Effector memory CD8-positive, alpha-beta T cell (primary cell): ENCODE data around the gene RNASEH2A.
"Not testable (repeated sequence)": the region's sequence is repeated elsewhere in the genome, so short reads cannot be mapped to it uniquely, and the experiment has no call there.

Experiments used
- ATAC-seq: fragments of 150-1000 bp; cut with Tn5 transposase; replicated peaks from 2 replicates; pipeline ENCODE4 v1.10.0; 2021; ENCODE audit warnings: mild to moderate bottlenecking, moderate library complexity
- DNase-seq, 3 experiments: peaks; one replicate each; pipeline ENCODE4 v3.0.0; 2021
- H3K27ac Mint-ChIP-seq, 2 donors: one replicate each; pipeline ENCODE4 v1.8.0; 2022; ENCODE audit warnings: mild to moderate bottlenecking in 2 of 2, mixed read lengths in 2 of 2, moderate library complexity in 2 of 2
- H3K27me3 Mint-ChIP-seq, 2 donors: one replicate each; pipeline ENCODE4 v1.8.0; 2022; ENCODE audit warnings: mixed read lengths in 2 of 2
- H3K36me3 Mint-ChIP-seq: one replicate; pipeline ENCODE4 v1.8.0; 2022; ENCODE audit warnings: mild to moderate bottlenecking, moderate library complexity, mixed read lengths; ENCODE audit not compliant: insufficient read depth
- H3K4me1 Mint-ChIP-seq, 2 donors: one replicate each; pipeline ENCODE4 v1.8.0; 2022; ENCODE audit warnings: low read depth in 2 of 2, mixed read lengths in 2 of 2
- H3K4me3 Mint-ChIP-seq, 2 donors: one replicate each; pipeline ENCODE4 v1.8.0; 2022; ENCODE audit warnings: mild to moderate bottlenecking in 2 of 2, mixed read lengths in 2 of 2, moderate library complexity in 2 of 2
- H3K9me3 Mint-ChIP-seq, 2 donors: one replicate each; pipeline ENCODE4 v1.8.0; 2022; ENCODE audit warnings: mixed read lengths in 2 of 2

RNASEH2A gene

GRCh38 chr19:12802267-12803106 is 3.9 kb upstream of the RNASEH2A start:
- peaks cover 25 to 32% of the 10 kb centered on the region in 2 donors for H3K4me1 Mint-ChIP-seq
- peak overlapping the region; percentile 83 to 85 for H3K4me3 Mint-ChIP-seq
- H3K36me3 Mint-ChIP-seq = peaks cover 35% of the 10 kb centered on the region
- no peak overlapping the region for H3K27ac Mint-ChIP-seq
- DNase-seq (no peak), ATAC-seq (no peak)
- no peaks in the 10 kb centered on the region for H3K27me3 Mint-ChIP-seq
- no peaks in the 10 kb centered on the region for H3K9me3 Mint-ChIP-seq

DNA sequence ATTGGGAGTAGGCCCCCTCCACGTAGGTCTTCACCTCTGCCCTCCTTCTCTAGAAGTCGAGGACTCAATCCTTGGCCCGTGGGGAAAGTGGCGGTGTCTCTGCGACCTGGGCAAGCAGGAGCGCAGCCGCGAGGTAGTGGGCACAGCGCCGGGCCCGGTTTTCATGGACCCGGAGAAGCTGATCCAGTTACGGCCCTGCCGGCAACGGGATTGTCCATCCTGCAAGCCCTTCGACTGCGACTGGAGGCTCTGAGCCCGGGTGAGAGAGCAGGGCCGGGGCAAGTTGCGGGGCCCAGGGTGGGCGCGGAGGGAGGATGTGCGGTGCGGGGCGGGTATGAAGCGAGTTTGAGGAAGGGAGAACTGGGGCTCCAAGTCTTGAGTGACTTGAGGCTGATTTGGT is 2.3 kb upstream of the RNASEH2A start:
- peaks cover 29 to 33% of the 10 kb centered on the region in 2 donors for H3K4me1 Mint-ChIP-seq
- peaks cover 28% of the 10 kb centered on the region for H3K36me3 Mint-ChIP-seq
- ATAC-seq (no peak), DNase-seq (no peak)
- H3K27me3 Mint-ChIP-seq = no peaks in the 10 kb centered on the region
- peak overlapping the region in 1 of 2 donors; percentile 17 for H3K4me3 Mint-ChIP-seq
- H3K9me3 Mint-ChIP-seq = no peaks in the 10 kb centered on the region
- H3K27ac Mint-ChIP-seq = no peak overlapping the region

GRCh38 chr19:12815088-12815487 is 8.7 kb downstream of the RNASEH2A start:
- ATAC-seq = no peak

GRCh38 chr19:12817188-12817587 is 10.8 kb downstream of the RNASEH2A start:
- H3K36me3 Mint-ChIP-seq = peaks cover 12% of the 10 kb centered on the region
- not testable (repeated sequence) for H3K4me3 Mint-ChIP-seq, H3K27me3 Mint-ChIP-seq, H3K9me3 Mint-ChIP-seq, H3K27ac Mint-ChIP-seq, ATAC-seq, DNase-seq, H3K4me1 Mint-ChIP-seq

More at GRCh38 chr19:12815088-12815487, 8.7 kb downstream of the RNASEH2A start:
- DNase-seq = no peak
- Mint-ChIP-seq H3K9me3 (no peaks in the 10 kb centered on the region), H3K4me3 (no peak overlapping the region), H3K4me1 (no peaks in the 10 kb centered on the region), H3K27me3 (no peaks in the 10 kb centered on the region), H3K27ac (no peak overlapping the region), H3K36me3 (peaks cover 19% of the 10 kb centered on the region)

DNA sequence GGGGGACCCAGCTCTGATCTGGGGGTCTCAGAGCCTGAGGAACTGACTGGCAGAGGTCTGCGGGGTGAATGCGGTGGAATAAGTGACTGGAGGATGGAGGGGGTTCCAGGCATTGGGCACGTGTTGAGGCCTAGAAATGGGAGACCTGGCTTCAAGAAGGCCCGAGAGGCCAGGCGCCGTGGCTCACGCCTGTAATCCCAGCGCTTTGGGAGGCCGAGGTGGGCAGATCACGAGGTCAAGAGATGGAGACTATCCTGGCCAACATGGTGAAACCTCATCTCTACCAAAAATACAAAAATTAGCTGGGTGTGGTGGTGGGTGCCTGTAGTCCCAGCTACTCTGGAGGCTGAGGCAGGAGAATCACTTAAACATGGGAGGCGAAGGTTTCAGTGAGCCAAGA is 11.4 kb downstream of the RNASEH2A start:
- not testable (repeated sequence) for H3K9me3 Mint-ChIP-seq, H3K4me3 Mint-ChIP-seq, DNase-seq, H3K4me1 Mint-ChIP-seq, H3K27me3 Mint-ChIP-seq, H3K36me3 Mint-ChIP-seq, ATAC-seq
- peak overlapping the region in 1 of 2 donors; percentile 26 for H3K27ac Mint-ChIP-seq

DNA sequence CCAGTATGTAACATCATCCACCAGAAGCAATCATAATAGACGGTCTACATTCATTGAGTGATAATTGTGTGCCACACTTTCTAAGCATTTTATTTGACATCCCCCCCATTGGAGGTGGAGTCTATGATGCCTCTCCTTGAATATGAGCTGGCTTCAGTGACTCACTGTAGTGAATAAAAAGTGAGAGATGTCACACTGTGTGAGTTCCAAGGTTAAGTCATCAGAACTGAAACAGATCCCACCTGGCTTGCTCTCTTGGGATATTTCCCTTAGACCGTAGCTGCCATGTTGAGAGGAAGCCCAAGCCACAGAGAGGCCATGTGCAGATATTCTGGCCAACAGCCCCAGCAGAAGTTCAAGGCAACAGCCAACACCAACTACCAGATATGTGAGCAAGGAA is 15.4 kb downstream of the RNASEH2A start:
- DNase-seq (no peak), ATAC-seq (no peak)
- Mint-ChIP-seq H3K27ac (no peak overlapping the region), H3K9me3 (peaks cover 0 to 2% of the 10 kb centered on the region in 2 donors), H3K4me1 (peaks cover 3 to 5% of the 10 kb centered on the region in 2 donors), H3K4me3 (no peak overlapping the region), H3K36me3 (no peaks in the 10 kb centered on the region), H3K27me3 (peaks cover 23 to 32% of the 10 kb centered on the region in 2 donors)

DNA sequence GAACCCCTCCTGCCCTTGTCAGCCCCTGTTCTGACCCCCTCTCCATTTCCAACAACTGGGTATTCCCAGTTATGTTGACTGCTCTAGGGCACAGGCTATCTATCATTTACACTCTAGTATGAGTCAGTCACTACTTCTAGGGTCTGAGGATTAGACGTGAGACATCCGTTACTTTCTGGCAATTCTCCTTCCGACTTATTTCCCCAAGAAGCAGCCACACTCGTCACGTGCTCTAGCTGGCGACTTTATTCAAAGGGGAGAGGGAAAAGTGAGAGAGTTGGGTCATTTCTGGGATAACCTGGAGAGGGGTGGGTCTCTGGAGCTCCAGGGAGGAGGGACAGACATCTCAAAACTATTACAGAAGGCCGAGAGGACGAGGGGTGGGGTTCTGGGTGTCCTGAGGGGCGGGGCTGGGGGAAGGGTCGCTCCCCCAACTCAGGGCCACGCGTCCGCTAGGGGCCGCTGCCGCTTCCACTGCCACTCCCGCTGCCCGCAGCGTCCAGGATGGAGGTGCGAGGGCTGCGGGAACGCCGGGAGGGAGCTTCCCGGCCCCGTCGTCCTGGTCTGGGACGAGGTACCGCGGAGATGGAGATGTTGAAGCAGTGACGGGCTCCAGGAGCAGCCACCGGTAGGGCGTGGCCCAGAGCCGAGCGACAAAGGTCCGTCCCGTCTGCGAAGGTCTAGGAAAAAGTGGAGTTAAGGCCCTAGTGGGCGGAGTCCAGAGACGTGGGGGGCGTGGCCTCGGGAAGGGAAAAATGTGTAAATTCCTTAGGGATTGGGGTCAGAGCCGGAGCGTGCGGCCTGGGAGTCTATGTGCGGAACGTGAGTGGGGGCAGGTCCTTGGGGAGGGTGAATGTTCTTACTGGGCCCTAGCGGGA is 19.1 kb downstream of the RNASEH2A start:
- peaks cover 57 to 69% of the 10 kb centered on the region in 2 donors for H3K27me3 Mint-ChIP-seq
- H3K9me3 Mint-ChIP-seq = peaks cover 0 to 2% of the 10 kb centered on the region in 2 donors
- peak overlapping the region in 1 of 2 donors; percentile 25 for H3K27ac Mint-ChIP-seq
- DNase-seq = no peak
- no peak for ATAC-seq
- peaks cover 3 to 5% of the 10 kb centered on the region in 2 donors for H3K4me1 Mint-ChIP-seq
- H3K4me3 Mint-ChIP-seq = no peak overlapping the region
- no peaks in the 10 kb centered on the region for H3K36me3 Mint-ChIP-seq

DNA sequence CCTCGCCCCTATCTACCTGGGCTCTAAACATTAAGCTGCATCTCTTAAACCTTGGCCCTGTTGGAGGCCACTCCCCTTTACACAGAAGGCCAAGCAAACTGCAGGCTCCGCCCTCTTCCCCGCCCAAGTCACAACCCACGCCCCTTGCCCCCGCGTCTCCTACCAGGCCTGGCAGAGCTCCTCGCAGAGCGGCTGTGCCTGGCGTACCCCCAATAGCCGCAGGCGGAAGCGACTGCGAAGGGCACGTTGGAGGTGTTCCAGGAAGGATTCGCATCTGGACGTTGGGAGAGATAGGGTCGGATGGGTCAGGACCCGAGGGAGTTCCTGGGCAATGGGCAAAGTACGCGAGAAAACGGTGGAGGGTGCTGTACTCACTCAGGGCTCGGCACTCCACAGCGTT is 22.1 kb downstream of the RNASEH2A start:
- Mint-ChIP-seq H3K27me3 (peaks cover 82 to 89% of the 10 kb centered on the region in 2 donors), H3K4me3 (no peak overlapping the region), H3K36me3 (peaks cover 10% of the 10 kb centered on the region), H3K4me1 (peaks cover 15 to 22% of the 10 kb centered on the region in 2 donors), H3K9me3 (no peaks in the 10 kb centered on the region), H3K27ac (no peak overlapping the region)
- no peak for ATAC-seq
- DNase-seq = no peak

GRCh38 chr19:12833418-12833737 is 27.0 kb downstream of the RNASEH2A start:
- ATAC-seq (no peak), DNase-seq (no peak)
- Mint-ChIP-seq H3K4me1 (peaks cover 17 to 22% of the 10 kb centered on the region in 2 donors), H3K27me3 (peaks cover 69 to 91% of the 10 kb centered on the region in 2 donors), H3K9me3 (no peaks in the 10 kb centered on the region), H3K4me3 (peak overlapping the region; percentile 67 to 70), H3K27ac (no peak overlapping the region), H3K36me3 (peaks cover 10% of the 10 kb centered on the region)

DNA sequence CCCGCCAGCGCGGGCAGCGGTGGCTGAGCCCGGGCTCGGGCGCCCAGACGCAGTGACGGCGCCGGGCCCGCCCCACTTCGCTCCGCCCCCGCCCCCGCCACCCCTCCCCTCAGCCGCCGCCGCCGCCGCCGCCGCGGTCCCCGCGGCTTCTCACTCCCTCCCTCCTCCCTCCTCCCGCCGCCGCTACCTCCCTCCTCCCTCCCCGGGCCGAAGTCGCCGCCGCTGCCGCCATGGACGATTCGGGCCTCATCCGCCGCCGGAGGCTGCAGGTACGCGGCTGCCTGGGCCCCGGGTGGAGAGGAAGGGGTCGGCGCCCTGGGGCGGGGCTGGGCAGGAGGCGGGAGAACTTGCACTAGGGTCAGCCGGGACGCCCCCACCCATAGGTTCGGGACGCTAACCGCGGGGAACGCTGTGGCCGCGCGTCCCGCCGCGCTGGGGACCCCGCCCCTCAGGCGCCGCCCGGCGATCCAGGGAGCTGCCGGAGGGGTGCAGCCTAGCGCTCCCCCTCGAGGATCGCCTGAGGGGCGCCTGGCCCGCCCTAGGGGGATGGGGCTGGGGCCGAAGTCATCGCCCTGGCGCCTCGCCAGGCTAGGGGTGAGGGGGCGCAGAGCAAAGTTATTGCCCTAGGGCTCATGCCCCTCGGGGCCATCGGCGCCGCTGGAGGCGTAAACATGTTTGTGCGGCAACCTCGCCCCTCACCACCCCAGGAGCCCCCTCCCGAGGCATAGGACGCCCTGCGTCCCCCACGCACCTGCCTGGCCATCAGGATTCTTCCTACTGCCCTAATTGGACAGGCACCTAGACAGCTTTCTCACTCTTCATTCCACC is 27.6 kb downstream of the RNASEH2A start:
- DNase-seq (no peak), ATAC-seq (peak; percentile 39)
- Mint-ChIP-seq H3K4me3 (peak overlapping the region; percentile 67 to 68), H3K9me3 (no peaks in the 10 kb centered on the region), H3K36me3 (peaks cover 10% of the 10 kb centered on the region), H3K27me3 (peaks cover 69 to 91% of the 10 kb centered on the region in 2 donors), H3K4me1 (peaks cover 21 to 28% of the 10 kb centered on the region in 2 donors), H3K27ac (no peak overlapping the region)

DNA sequence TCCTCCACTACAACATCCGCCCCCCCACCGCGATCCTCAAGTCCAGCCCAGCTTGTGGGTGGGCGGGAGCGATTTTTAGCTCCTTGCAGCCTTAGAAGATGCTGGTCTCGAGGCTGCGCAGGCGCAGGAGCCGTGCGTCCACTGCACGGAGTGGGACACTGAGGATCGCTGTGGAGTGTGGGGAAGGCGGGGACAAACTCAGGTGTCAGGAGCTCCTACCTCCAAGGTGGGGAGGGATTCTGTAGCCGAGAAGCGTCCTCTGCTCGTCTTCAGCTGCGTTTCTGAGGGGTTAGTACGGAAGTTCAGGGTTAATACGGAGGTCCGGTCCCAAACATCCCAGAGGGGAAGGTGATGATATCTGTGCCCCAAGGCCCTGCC is 28.2 kb downstream of the RNASEH2A start, which contains the start of gene RTBDN:
Gene RTBDN, minus strand, starts transcription at position 14 of the 378 bp plus-strand sequence. CDS start 4,600 bp downstream, outside the sequence.
- DNase-seq (no peak), ATAC-seq (no peak)
- Mint-ChIP-seq H3K27me3 (peaks cover 69 to 91% of the 10 kb centered on the region in 2 donors), H3K36me3 (peaks cover 10% of the 10 kb centered on the region), H3K4me3 (peak within 1 kb of the TSS; percentile 67 to 70), H3K4me1 (peaks cover 27 to 34% of the 10 kb centered on the region in 2 donors), H3K27ac (no peak within 1 kb of the TSS), H3K9me3 (no peaks in the 10 kb centered on the region)

DNA sequence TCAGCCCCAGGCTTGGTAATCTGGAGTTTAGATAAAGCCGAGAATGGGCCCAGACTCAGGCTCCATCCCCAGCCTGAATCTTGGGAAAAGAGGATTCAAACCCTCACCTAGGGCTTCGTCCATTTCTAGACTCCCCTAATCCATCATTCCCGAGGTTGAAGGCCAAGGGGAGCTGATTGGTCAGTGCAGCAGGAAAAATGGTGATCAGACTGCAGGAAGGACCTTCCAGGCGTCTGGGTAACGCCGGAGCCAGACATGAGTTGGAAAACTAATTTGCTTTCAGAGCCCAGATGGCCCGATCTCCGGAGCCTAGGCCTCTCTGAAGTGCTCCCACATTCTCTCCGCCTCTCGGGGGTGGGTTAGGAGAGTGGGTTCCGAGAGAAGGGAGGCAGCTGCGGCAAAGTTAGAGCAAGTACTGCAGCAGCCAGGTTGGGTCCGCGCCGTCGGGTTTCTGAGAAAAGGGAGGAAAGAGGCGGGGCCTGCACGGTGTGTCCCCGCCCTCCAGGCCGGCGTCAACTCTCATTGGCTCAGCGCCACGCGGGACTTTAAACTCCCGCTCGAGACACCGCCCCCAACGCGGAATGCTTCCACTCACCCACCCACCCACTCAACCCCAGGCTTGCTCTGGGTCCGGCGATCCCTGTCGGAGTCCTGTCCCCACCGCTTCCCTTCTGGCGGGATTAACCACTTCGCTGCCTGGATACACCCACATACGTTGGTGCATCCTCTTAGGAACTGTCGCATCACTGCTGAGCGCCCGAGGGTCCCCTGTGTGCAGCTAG is 28.8 kb downstream of the RNASEH2A start:
- no peaks in the 10 kb centered on the region for H3K9me3 Mint-ChIP-seq
- peaks cover 69 to 91% of the 10 kb centered on the region in 2 donors for H3K27me3 Mint-ChIP-seq
- ATAC-seq (no peak), DNase-seq (no peak)
- no peak overlapping the region for H3K27ac Mint-ChIP-seq
- no peak overlapping the region for H3K4me3 Mint-ChIP-seq
- peaks cover 10% of the 10 kb centered on the region for H3K36me3 Mint-ChIP-seq
- H3K4me1 Mint-ChIP-seq = peaks cover 27 to 35% of the 10 kb centered on the region in 2 donors
